GM13977 (cell line): ENCODE data around the gene RAC3.

Experiments used
- DNase-seq: peaks from one replicate; pipeline ENCODE4 v3.0.0; 2012; ENCODE audit warnings: low spot score
- CTCF ChIP-seq: IDR thresholded peaks from 2 replicates; pipeline ENCODE4 v1.5.1; 2012; ENCODE audit warnings: mild to moderate bottlenecking, control low read depth; ENCODE audit not compliant: insufficient read depth; ENCODE audit errors: extremely low read depth, missing control alignments
- in situ Hi-C: fragments of 300-500 bp; cut with MboI; formaldehyde crosslinking; loops from one replicate; pipeline ENCODE4 v1.12.0; 2022; ENCODE audit warnings: low sequenced_read_pairs, low pct_unique_long_range_greater_than_20kb, mixed read lengths, inconsistent platforms; ENCODE audit not compliant: unreplicated experiment

Gene RAC3

GRCh38 chr17:82025401-82026107 is 5.9 kb upstream of the RAC3 start:
- TF ChIP-seq CTCF, result no peak
- no peak for DNase-seq
- in situ Hi-C loops, result no loop called here

DNA sequence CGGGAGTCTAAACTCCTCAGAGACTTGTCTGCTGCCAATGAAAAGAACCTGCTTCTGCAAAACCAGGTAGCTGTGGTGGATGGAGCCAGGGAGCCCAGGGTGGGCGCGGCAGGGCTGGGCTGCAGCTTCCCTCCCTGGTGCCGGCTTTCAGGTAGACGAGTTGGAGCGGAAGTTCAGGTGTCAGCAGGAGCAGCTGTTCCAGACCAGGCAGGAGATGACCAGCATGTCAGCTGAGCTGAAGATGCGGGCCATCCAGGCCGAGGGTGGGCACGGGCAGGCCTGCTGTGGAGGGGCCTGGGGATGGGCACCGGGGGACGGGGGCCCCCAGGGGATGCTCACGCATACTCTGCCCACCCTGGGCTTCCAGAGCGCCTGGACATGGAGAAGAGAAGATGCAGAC is 3.2 kb upstream of the RAC3 start:
- DNase-seq, result no peak
- in situ Hi-C loops, result no loop called here
- no peak for TF ChIP-seq CTCF

- no peak for DNase-seq
- in situ Hi-C loops, result no loop called here
- TF ChIP-seq CTCF, result no peak
These were observed 2.5 kb upstream of the RAC3 start for GRCh38 chr17:82028966-82029365.

GRCh38 chr17:82029391-82029790 is 2.1 kb upstream of the RAC3 start:
- no peak for DNase-seq
- in situ Hi-C loops, result no loop called here
- no peak for TF ChIP-seq CTCF

DNA sequence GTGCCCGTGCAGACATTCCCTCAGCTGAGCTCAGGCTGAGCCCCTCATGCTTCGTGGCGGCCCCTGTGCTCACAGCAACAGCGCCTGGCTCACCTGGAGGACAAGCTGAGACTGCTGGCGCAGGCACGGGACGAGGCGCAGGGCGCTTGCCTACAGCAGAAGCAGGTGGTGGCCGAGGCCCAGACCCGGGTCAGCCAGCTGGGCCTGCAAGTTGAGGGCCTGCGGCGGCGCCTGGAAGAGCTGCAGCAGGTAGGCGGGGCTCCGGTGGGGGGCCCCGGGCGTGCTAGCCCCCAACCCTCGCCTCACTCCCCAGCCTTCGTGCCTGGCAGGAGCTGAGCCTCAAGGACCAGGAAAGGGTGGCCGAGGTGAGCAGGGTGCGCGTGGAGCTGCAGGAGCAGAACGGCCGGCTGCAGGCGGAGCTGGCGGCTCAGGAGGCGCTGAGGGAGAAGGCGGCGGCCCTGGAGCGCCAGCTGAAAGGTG is 1.4 kb upstream of the RAC3 start:
- no peak for DNase-seq
- in situ Hi-C loops, result loop anchor here (10.0 kb wide), 1 partner anchor 135 kb away; no protein-coding TSS in a partner anchor
- no peak for TF ChIP-seq CTCF

- in situ Hi-C loops, result loop anchor here (10.0 kb wide), 1 partner anchor 134 kb away; no protein-coding TSS in a partner anchor
- TF ChIP-seq CTCF, result peak; percentile 99
- DNase-seq, result peak; percentile 89
These were observed 792 bp upstream of the RAC3 start for GRCh38 chr17:82030470-82031302.
